Activated CD4-positive, alpha-beta T cell treated with anti-CD3 and anti-CD28 coated beads, Interleukin-2, amount 50 U/mL, for 24 hours (primary cell): ENCODE results near the gene TNFSF13.

ENCODE experiments used
- DNase-seq, 2 donors: peaks; one replicate each; pipeline ENCODE4 v3.0.0-alpha.2; 2020; ENCODE audit warnings: low read depth in 1 of 2, low spot score in 1 of 2

TNFSF13 gene

DNA sequence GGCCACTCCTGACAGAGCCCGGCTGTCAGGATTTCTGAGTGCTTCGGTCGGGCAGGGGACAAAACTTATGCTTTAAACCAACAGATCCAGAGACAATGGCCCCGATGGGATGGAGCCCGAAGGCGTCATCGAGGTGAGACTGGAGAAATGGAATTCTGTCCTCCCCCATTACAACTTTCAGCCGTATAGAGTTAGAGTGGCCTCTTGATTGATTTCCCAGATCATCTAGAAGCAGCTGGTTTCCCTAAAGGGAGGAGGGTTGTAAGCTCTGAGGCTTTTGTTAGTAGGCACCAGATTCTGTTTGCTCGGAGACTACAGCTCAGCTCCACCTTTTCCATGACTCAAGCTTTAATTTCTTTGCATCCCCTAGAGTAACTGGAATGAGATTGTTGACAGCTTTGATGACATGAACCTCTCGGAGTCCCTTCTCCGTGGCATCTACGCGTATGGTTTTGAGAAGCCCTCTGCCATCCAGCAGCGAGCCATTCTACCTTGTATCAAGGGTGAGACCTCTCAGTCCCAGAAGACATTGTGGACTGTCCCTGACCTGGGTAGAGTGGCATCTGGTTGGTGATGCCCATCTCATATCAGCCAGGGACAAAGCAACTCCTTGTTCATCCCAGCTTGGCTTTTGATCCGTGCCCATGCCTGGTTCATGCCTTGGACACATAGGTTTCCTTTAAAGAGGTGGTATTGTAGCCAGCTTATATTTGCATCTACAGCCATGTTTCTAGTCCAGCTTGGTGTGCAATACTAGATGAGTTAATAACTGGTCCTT is 15.8 kb downstream of the TNFSF13 start:
- DNase-seq, result no peak

DNA sequence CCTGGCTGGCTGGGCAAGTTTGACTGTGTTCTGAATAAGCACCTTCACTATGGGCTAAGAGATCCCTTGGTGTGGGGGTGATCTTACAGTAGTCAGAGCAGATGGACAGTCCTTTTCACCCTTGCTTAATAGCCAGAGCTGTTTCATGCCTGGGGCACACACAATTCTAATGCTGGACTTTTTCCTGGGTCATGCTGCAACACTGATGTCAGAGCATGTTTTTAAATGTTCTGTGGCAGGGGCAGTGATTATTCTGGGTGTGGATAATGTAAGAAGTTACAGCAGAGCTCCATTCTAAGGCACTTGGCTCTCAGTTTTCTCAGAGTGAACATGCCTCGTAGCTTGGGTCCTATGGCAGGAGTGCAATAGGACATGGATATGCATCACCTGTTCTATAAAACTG is 16.9 kb downstream of the TNFSF13 start:
- DNase-seq, result no peak

- DNase-seq, result no peak
Observed at GRCh38 chr17:7575959-7576358, 17.4 kb downstream of the TNFSF13 start.

DNA sequence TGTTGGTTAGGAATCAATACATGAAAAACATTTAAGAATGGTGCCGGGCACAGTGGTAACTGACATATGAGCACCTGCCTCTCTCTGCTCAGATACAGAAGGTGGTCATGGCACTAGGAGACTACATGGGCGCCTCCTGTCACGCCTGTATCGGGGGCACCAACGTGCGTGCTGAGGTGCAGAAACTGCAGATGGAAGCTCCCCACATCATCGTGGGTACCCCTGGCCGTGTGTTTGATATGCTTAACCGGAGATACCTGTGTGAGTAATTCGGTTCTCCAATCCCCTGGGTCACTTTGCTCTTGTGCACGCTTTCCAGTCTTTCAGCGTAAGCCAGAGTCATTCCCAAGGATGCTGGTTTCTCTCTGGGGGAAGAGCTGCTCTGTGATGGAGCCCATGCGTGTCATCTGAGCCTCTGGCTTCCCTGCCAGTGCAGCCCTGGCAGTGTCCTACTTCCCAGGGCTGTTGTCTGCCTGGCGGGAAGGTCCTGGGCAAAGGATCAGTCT is 17.9 kb downstream of the TNFSF13 start:
- no peak for DNase-seq

DNA sequence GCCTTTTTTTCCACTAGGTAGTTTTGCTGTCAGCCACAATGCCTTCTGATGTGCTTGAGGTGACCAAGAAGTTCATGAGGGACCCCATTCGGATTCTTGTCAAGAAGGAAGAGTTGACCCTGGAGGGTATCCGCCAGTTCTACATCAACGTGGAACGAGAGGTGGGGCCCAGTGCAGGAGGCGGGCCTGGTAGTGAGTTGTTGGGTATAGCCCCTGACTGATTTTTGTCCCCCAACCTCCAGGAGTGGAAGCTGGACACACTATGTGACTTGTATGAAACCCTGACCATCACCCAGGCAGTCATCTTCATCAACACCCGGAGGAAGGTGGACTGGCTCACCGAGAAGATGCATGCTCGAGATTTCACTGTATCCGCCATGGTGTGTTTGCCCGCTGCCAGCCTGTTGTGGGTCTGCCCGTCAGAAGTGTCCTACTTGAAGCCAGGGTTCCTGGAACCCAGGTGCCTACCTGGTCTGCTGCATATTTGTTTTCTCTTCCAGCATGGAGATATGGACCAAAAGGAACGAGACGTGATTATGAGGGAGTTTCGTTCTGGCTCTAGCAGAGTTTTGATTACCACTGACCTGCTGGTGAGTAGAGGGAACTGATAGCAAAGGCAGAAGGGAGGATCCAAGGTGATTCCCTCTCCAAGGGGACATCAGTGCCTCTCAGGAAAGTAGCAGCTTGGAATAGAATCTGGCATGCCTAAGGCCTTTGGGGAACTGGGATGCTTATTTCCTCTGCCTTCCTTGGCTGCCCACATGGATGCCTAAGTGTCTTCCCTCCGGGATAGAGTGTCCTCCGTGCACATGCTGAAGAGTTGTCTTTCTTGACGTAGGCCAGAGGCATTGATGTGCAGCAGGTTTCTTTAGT is 19.0 kb downstream of the TNFSF13 start:
- DNase-seq, result no peak

GRCh38 chr17:7579001-7579833 is 20.7 kb downstream of the TNFSF13 start, which contains the start of gene CD68:
Gene CD68 (plus strand): TSS chr17:7579638. CDS start chr17:7579678, 40 bp downstream.
- peak; percentile 53 to 75 for DNase-seq

DNA sequence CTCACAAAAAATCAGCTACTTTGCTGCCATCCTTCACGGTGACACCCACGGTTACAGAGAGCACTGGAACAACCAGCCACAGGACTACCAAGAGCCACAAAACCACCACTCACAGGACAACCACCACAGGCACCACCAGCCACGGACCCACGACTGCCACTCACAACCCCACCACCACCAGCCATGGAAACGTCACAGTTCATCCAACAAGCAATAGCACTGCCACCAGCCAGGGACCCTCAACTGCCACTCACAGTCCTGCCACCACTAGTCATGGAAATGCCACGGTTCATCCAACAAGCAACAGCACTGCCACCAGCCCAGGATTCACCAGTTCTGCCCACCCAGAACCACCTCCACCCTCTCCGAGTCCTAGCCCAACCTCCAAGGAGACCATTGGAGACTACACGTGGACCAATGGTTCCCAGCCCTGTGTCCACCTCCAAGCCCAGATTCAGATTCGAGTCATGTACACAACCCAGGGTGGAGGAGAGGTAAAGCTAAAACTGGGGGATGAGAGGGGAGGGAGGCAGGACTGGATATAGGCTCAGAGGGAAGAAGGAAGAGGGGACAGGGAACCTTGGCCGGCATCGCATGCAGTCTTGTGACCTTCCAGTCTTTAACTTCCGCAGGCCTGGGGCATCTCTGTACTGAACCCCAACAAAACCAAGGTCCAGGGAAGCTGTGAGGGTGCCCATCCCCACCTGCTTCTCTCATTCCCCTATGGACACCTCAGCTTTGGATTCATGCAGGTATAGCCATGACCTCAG is 21.5 kb downstream of the TNFSF13 start:
- peak in 1 of 2 donors; percentile 32 for DNase-seq

- no peak for DNase-seq
Observed at GRCh38 chr17:7580604-7581575, 22.3 kb downstream of the TNFSF13 start.

GRCh38 chr17:7582396-7583252 is 24.1 kb downstream of the TNFSF13 start:
- DNase-seq, result no peak

DNA sequence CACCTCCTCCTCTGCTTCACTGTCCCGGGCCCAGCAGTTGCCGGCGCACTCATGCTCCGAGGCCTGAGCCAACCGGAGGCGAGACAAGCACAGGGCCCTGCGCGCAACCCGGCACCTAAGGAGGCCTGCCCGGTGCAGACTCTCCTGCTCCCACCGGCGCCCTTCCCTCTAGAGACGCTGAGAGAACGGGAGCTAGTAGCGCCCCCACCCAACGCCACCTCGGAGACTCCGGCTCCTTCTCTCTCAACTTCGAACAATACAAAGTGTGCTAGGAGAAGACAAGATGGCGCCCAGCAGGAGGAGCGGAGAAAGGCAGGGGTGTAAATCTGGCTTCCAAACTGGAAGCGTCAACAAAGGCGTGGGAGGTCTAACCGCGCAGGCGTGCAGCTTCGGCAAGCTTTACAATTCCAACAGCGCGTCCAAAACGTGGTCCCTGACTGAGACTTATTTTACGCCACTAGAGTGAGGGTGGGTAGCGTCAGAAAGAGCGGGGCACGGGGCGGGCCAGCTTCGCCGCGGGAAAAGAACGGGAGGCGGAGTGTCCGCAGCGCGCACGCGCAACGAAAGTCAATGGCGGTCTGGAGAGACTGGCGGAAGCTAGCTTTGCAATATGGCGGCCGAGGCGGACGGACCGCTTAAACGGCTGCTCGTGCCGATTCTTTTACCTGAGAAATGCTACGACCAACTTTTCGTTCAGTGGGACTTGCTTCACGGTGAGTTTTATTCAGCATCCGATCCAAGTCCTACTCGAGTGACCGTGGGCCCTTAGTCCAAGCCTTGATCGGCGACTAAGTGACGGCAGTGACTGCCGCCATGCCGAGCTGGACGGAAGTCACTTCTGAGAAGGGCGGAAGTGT is 24.9 kb downstream of the TNFSF13 start, which contains the start of gene MPDU1:
TSS of gene MPDU1 (plus strand) at position 600 of the 857 bp plus-strand sequence. CDS start at position 611, 11 bp downstream.
- peak; percentile 87 to 91 for DNase-seq

GRCh38 chr17:7586673-7587419 is 28.3 kb downstream of the TNFSF13 start:
- no peak for DNase-seq

GRCh38 chr17:7587420-7588151 is 29.0 kb downstream of the TNFSF13 start:
- no peak for DNase-seq

DNA sequence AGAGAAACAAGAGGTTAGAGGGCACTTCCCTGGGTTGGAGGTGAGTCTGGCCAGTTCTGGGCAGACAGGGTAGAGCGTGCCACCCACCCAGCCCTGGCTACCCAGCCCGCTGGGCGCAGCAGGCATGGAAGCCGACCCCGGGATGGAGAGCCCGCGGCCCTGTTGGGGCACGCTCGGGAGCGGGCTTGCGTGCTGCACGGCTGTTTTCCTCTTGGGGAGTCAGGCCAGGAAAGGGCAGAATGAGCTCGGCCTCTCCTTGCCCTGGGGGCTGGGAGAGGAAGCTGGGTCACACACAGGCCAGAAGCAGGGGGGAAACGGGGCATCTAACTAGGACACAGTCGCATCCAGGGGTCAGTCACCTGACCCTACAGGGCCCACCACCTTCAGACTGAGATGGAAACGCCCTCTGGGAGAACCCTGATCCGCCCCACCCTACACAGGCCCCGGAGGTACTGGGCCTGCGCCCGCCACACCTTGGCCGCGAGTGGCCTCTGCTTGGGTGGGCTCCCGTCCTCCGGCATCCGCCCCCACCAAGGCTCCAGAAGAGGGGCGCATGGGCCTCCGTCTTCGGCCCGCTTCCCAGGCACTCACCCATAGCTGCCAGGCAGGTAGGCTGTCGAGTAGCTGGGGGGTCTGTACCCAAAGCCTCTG is 30.1 kb downstream of the TNFSF13 start:
- DNase-seq, result no peak

DNA sequence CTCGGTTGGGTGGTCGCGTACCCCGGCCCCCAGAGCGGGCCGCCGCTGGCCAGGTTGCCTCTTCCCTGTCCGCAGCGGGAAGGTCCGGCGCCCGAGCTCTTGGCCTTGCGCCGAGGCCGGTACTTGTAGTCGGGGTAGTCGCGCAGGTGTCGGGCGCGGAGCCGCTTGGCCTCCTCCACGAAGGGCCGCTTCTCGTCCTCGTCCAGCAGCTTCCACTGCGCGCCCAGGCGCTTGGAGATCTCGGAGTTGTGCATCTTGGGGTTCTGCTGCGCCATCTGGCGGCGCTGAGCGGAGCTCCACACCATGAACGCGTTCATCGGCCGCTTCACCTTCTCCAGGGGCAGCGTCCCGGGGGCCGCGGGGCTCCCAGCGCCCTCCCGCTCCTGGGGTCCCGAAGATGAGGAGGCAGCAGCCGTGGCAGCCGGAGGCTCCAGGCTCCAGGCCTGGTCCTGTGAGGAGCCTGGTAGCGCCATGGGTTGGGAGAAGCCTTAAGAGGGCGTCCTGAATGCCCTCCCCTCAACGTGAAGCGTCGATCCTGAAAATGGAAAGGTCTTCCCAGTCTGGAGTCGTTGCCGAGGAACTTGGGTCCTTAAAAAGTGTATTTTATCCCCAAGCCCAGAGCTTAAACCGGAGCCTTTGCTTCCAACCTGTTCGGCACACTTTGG is 30.8 kb downstream of the TNFSF13 start:
- DNase-seq, result no peak
